ENCODE results near the gene RAD51B. TPM values are rescaled to one million over a fixed set of nuclear protein-coding genes. Genes with fewer than 3 reads are reported as not detected.

Gene RAD51B
- total RNA-seq, 2 donors from 2014 or later: 42.6 to 50.0 TPM

- Mint-ChIP-seq H3K9me3 (no peaks in the 10 kb centered on the region), H3K4me3 (no peak overlapping the region)
Measured at GRCh38 chr14:68548194-68549076, 728.9 kb downstream of the RAD51B start.

GRCh38 chr14:68550338-68550715, 730.7 kb downstream of the RAD51B start:
- H3K4me3 Mint-ChIP-seq: no peak overlapping the region
- no peak for DNase-seq
- H3K4me1 Mint-ChIP-seq (ENCODE audit: low read depth): peaks cover 5% of the 10 kb centered on the region
- H3K27ac Mint-ChIP-seq: no peak overlapping the region
- H3K36me3 Mint-ChIP-seq (ENCODE audit: insufficient read depth in 2 of 2): no peaks in the 10 kb centered on the region
- H3K27me3 Mint-ChIP-seq (ENCODE audit: low read depth): no peaks in the 10 kb centered on the region
- no peaks in the 10 kb centered on the region for H3K9me3 Mint-ChIP-seq
- ATAC-seq (replicated peaks in 1 of 2): no peak

More at GRCh38 chr14:68548194-68549076, 728.9 kb downstream of the RAD51B start:
- no peak for DNase-seq
- Mint-ChIP-seq H3K36me3 (ENCODE audit: insufficient read depth in 2 of 2) (no peaks in the 10 kb centered on the region), H3K4me1 (ENCODE audit: low read depth) (no peaks in the 10 kb centered on the region), H3K27me3 (ENCODE audit: low read depth) (no peaks in the 10 kb centered on the region), H3K27ac (no peak overlapping the region)
- no peak for ATAC-seq (replicated peaks in 1 of 2)

GRCh38 chr14:68551045-68551683, 731.6 kb downstream of the RAD51B start:
- peaks cover 5% of the 10 kb centered on the region for H3K4me1 Mint-ChIP-seq (ENCODE audit: low read depth)
- H3K9me3 Mint-ChIP-seq: no peaks in the 10 kb centered on the region
- H3K27ac Mint-ChIP-seq: no peak overlapping the region
- DNase-seq (no peak), ATAC-seq (replicated peaks in 1 of 2) (no peak)
- H3K36me3 Mint-ChIP-seq (ENCODE audit: insufficient read depth in 2 of 2): no peaks in the 10 kb centered on the region
- H3K4me3 Mint-ChIP-seq: no peak overlapping the region
- H3K27me3 Mint-ChIP-seq (ENCODE audit: low read depth): no peaks in the 10 kb centered on the region

GRCh38 chr14:68552075-68552474, 732.5 kb downstream of the RAD51B start:
- Mint-ChIP-seq H3K4me1 (ENCODE audit: low read depth) (peaks cover 5% of the 10 kb centered on the region), H3K4me3 (no peak overlapping the region), H3K36me3 (ENCODE audit: insufficient read depth in 2 of 2) (no peaks in the 10 kb centered on the region), H3K27ac (no peak overlapping the region), H3K9me3 (no peaks in the 10 kb centered on the region), H3K27me3 (ENCODE audit: low read depth) (no peaks in the 10 kb centered on the region)
- ATAC-seq (replicated peaks in 1 of 2) (no peak), DNase-seq (no peak)

- ATAC-seq (replicated peaks in 1 of 2) (no peak), DNase-seq (no peak)
- H3K4me1 Mint-ChIP-seq (ENCODE audit: low read depth): peaks cover 5% of the 10 kb centered on the region
- H3K4me3 Mint-ChIP-seq: no peak overlapping the region
- H3K36me3 Mint-ChIP-seq (ENCODE audit: insufficient read depth in 2 of 2): no peaks in the 10 kb centered on the region
- H3K27ac Mint-ChIP-seq: no peak overlapping the region
- no peaks in the 10 kb centered on the region for H3K27me3 Mint-ChIP-seq (ENCODE audit: low read depth)
- no peaks in the 10 kb centered on the region for H3K9me3 Mint-ChIP-seq
Measured at GRCh38 chr14:68552602-68553001, 733.0 kb downstream of the RAD51B start.

- Mint-ChIP-seq H3K4me1 (ENCODE audit: low read depth) (peaks cover 5% of the 10 kb centered on the region), H3K27ac (no peak overlapping the region), H3K4me3 (no peak overlapping the region), H3K27me3 (ENCODE audit: low read depth) (no peaks in the 10 kb centered on the region), H3K9me3 (no peaks in the 10 kb centered on the region), H3K36me3 (ENCODE audit: insufficient read depth in 2 of 2) (no peaks in the 10 kb centered on the region)
- DNase-seq (no peak), ATAC-seq (replicated peaks in 1 of 2) (no peak)
Measured at GRCh38 chr14:68553311-68553710, 733.7 kb downstream of the RAD51B start.

GRCh38 chr14:68554231-68554630, 734.7 kb downstream of the RAD51B start:
- Mint-ChIP-seq H3K36me3 (ENCODE audit: insufficient read depth in 2 of 2) (no peaks in the 10 kb centered on the region), H3K9me3 (no peaks in the 10 kb centered on the region), H3K27ac (no peak overlapping the region), H3K4me3 (no peak overlapping the region), H3K27me3 (ENCODE audit: low read depth) (no peaks in the 10 kb centered on the region), H3K4me1 (ENCODE audit: low read depth) (peaks cover 5% of the 10 kb centered on the region)
- ATAC-seq (replicated peaks in 1 of 2) (no peak), DNase-seq (no peak)

- ATAC-seq (replicated peaks in 1 of 2) (no peak), DNase-seq (no peak)
- Mint-ChIP-seq H3K27me3 (ENCODE audit: low read depth) (no peaks in the 10 kb centered on the region), H3K36me3 (ENCODE audit: insufficient read depth in 2 of 2) (no peaks in the 10 kb centered on the region), H3K27ac (no peak overlapping the region), H3K9me3 (no peaks in the 10 kb centered on the region), H3K4me3 (no peak overlapping the region), H3K4me1 (ENCODE audit: low read depth) (peaks cover 5% of the 10 kb centered on the region)
Measured at GRCh38 chr14:68556253-68556652, 736.7 kb downstream of the RAD51B start.

GRCh38 chr14:68557648-68558047, 738.1 kb downstream of the RAD51B start:
- H3K27me3 Mint-ChIP-seq (ENCODE audit: low read depth): no peaks in the 10 kb centered on the region
- no peak overlapping the region for H3K4me3 Mint-ChIP-seq
- peaks cover 17% of the 10 kb centered on the region for H3K4me1 Mint-ChIP-seq (ENCODE audit: low read depth)
- H3K27ac Mint-ChIP-seq: no peak overlapping the region
- no peak for ATAC-seq (replicated peaks in 1 of 2)
- no peaks in the 10 kb centered on the region for H3K36me3 Mint-ChIP-seq (ENCODE audit: insufficient read depth in 2 of 2)
- no peaks in the 10 kb centered on the region for H3K9me3 Mint-ChIP-seq
- no peak for DNase-seq

- no peak for DNase-seq
- Mint-ChIP-seq H3K27me3 (ENCODE audit: low read depth) (no peaks in the 10 kb centered on the region), H3K36me3 (ENCODE audit: insufficient read depth in 2 of 2) (no peaks in the 10 kb centered on the region), H3K27ac (no peak overlapping the region), H3K4me3 (no peak overlapping the region), H3K9me3 (no peaks in the 10 kb centered on the region), H3K4me1 (ENCODE audit: low read depth) (peaks cover 19% of the 10 kb centered on the region)
- no peak for ATAC-seq (replicated peaks in 1 of 2)
Measured at GRCh38 chr14:68558096-68558495, 738.5 kb downstream of the RAD51B start.

GRCh38 chr14:68559949-68560348, 740.4 kb downstream of the RAD51B start:
- Mint-ChIP-seq H3K4me3 (no peak overlapping the region), H3K9me3 (no peaks in the 10 kb centered on the region), H3K4me1 (ENCODE audit: low read depth) (peaks cover 27% of the 10 kb centered on the region), H3K36me3 (ENCODE audit: insufficient read depth in 2 of 2) (no peaks in the 10 kb centered on the region), H3K27me3 (ENCODE audit: low read depth) (no peaks in the 10 kb centered on the region), H3K27ac (no peak overlapping the region)
- DNase-seq (no peak), ATAC-seq (replicated peaks in 1 of 2) (no peak)

GRCh38 chr14:68561531-68562007, 742.0 kb downstream of the RAD51B start:
- H3K4me3 Mint-ChIP-seq: no peak overlapping the region
- peak overlapping the region; percentile 19 for H3K27ac Mint-ChIP-seq
- H3K27me3 Mint-ChIP-seq (ENCODE audit: low read depth): no peaks in the 10 kb centered on the region

GRCh38 chr14:68562911-68563250, 743.3 kb downstream of the RAD51B start:
- DNase-seq: no peak
- Mint-ChIP-seq H3K4me1 (ENCODE audit: low read depth) (peaks cover 29% of the 10 kb centered on the region), H3K4me3 (no peak overlapping the region), H3K9me3 (no peaks in the 10 kb centered on the region), H3K27ac (no peak overlapping the region), H3K36me3 (ENCODE audit: insufficient read depth in 2 of 2) (no peaks in the 10 kb centered on the region), H3K27me3 (ENCODE audit: low read depth) (no peaks in the 10 kb centered on the region)
- no peak for ATAC-seq (replicated peaks in 1 of 2)

More at GRCh38 chr14:68561531-68562007, 742.0 kb downstream of the RAD51B start:
- Mint-ChIP-seq H3K36me3 (ENCODE audit: insufficient read depth in 2 of 2) (no peaks in the 10 kb centered on the region), H3K4me1 (ENCODE audit: low read depth) (peaks cover 29% of the 10 kb centered on the region), H3K9me3 (no peaks in the 10 kb centered on the region)
- DNase-seq (no peak), ATAC-seq (replicated peaks in 1 of 2) (no peak)
